NCI-H1048 (cell line): ENCODE measurements around the gene C20orf204.
"Not testable (repeated sequence)": the region's sequence is repeated elsewhere in the genome, so short reads cannot be mapped to it uniquely, and the experiment has no call there.

Experiments
- DNase-seq: peaks from one replicate; lab custom pipeline; 2025; lab: John Stamatoyannopoulos, UW

Gene C20orf204

DNA sequence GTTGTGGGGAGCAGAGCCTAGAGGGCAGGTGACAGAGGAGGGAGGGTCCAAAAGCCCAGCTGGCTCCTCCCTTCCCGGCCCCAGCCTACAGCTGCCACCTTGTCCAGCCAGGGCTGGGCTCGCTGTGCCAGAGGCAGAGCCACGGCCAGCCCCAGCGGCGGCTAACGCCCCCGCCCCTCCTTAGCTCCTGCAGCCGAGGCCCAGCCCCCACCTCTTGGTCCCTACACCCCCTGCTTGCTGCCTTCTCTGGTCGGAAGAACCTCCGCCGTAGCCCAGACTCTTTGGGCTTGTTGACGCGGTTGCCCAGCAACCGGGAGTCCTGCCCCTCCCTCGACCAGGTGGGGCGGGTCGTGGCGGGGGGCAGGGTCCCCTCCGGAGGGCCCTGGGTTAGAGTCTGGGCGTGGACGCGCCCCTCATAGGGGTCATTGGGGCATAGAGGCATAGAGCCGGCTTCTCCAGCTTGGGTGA is 48.7 kb downstream of the C20orf204 start:
- DNase-seq, result no peak

DNA sequence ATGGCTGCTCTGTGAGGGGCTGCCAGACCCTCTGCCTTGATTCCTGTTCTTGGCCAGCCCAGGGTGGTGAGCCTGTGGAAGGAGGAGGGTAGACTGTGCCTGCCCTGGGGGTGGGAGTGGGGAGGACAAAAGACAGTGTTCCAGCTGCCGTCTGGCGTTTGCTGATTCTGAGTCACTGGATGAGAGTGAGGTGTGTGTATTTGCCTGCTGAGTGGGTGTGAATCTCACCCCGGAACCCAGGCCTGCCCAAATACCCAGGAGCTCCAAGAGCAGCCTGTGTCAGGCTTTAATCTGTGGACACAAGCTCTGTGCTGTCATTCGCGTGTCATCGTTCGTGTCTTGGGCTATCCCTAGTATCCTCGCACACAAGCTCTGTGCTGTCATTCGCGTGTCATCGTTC is 50.8 kb downstream of the C20orf204 start:
- no peak for DNase-seq

DNA sequence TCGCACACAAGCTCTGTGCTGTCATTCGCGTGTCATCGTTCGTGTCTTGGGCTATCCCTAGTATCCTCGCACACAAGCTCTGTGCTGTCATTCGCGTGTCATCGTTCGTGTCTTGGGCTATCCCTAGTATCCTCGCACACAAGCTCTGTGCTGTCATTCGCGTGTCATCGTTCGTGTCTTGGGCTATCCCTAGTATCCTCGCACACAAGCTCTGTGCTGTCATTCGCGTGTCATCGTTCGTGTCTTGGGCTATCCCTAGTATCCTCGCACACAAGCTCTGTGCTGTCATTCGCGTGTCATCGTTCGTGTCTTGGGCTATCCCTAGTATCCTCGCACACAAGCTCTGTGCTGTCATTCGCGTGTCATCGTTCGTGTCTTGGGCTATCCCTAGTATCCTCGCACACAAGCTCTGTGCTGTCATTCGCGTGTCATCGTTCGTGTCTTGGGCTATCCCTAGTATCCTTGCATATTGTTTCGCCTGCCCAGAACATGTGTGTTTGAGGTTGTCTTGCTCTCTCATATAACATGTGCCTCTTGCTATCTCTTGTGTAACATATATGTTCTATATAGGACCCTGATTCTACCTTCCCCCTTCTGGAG is 51.3 kb downstream of the C20orf204 start:
- not testable (repeated sequence) for DNase-seq

DNA sequence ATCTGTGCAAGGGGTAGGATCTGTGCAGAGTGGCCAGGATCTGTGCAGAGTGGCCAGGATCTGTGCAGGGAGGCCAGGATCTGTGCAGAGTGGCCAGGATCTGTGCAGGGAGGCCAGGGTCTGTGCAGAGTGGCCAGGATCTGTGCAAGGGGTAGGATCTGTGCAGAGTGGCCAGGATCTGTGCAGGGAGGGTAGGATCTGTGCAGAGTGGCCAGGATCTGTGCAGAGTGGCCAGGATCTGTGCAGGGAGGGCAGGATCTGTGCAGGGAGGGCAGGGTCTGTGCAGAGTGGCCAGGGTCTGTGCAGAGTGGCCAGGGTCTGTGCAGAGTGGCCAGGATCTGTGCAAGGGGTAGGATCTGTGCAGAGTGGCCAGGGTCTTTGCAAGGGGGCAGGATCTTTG is 52.6 kb downstream of the C20orf204 start:
- not testable (repeated sequence) for DNase-seq
